Glutamatergic neuron (in vitro differentiated cells): ENCODE measurements around the gene GABRQ. TPM values are rescaled to one million over a fixed set of nuclear protein-coding genes. Genes with fewer than 3 reads are reported as not detected.

ENCODE experiments used
- DNase-seq: peaks from one replicate; pipeline ENCODE4 v3.0.0; 2022
- H3K27ac Mint-ChIP-seq: one replicate; pipeline ENCODE4 v1.8.0; 2020; ENCODE audit warnings: mild to moderate bottlenecking, mixed read lengths, inconsistent platforms; ENCODE audit not compliant: unreplicated experiment
- H3K27me3 Mint-ChIP-seq: one replicate; pipeline ENCODE4 v1.8.0; 2020; ENCODE audit warnings: mild to moderate bottlenecking, moderate library complexity, mixed read lengths, inconsistent platforms; ENCODE audit not compliant: unreplicated experiment
- H3K36me3 Mint-ChIP-seq: one replicate; pipeline ENCODE4 v1.8.0; 2020; ENCODE audit warnings: mild to moderate bottlenecking, mixed read lengths, inconsistent platforms; ENCODE audit not compliant: unreplicated experiment
- H3K4me1 Mint-ChIP-seq: one replicate; pipeline ENCODE4 v1.8.0; 2020; ENCODE audit warnings: mild to moderate bottlenecking, low read depth, mixed read lengths, inconsistent platforms; ENCODE audit not compliant: unreplicated experiment
- H3K4me3 Mint-ChIP-seq: one replicate; pipeline ENCODE4 v1.8.0; 2020; ENCODE audit warnings: mild to moderate bottlenecking, mixed read lengths, inconsistent platforms; ENCODE audit not compliant: unreplicated experiment
- H3K9me3 Mint-ChIP-seq: one replicate; pipeline ENCODE4 v1.8.0; 2020; ENCODE audit warnings: mild to moderate bottlenecking, moderate library complexity, mixed read lengths, inconsistent platforms; ENCODE audit not compliant: unreplicated experiment
- CTCF ChIP-seq: fragments of 200-600 bp; sonication (generic); IDR thresholded peaks from one replicate; pipeline ENCODE4 v1.5.0; 2021; ENCODE audit not compliant: partially characterized antibody, unreplicated experiment
- total RNA-seq: library from RNA; stranded (reverse); fragmentation: NEBNext Ultra II Directional; extraction: Animal tissue kit (Norgen Biotek cat#: 25700); gene quantifications from one replicate; pipeline ENCODE4 v1.2.1, GENCODE V29; 2021; ENCODE audit not compliant: unreplicated experiment

GABRQ gene
- total RNA-seq, 1 donor from 2014 or later = 2.6 TPM

- H3K4me3 Mint-ChIP-seq = no peak overlapping the region
- H3K36me3 Mint-ChIP-seq = no peaks in the 10 kb centered on the region
- H3K9me3 Mint-ChIP-seq = peaks cover 2% of the 10 kb centered on the region
- H3K27ac Mint-ChIP-seq = no peak overlapping the region
- H3K4me1 Mint-ChIP-seq = no peaks in the 10 kb centered on the region
- no peak for TF ChIP-seq CTCF
- no peak for DNase-seq
- no peaks in the 10 kb centered on the region for H3K27me3 Mint-ChIP-seq
These were observed 22.9 kb upstream of the GABRQ start for GRCh38 chrX:152614791-152615190.

- no peaks in the 10 kb centered on the region for H3K36me3 Mint-ChIP-seq
- H3K27ac Mint-ChIP-seq = no peak overlapping the region
- H3K27me3 Mint-ChIP-seq = no peaks in the 10 kb centered on the region
- no peak for DNase-seq
- TF ChIP-seq CTCF = no peak
- peaks cover 2% of the 10 kb centered on the region for H3K9me3 Mint-ChIP-seq
- no peaks in the 10 kb centered on the region for H3K4me1 Mint-ChIP-seq
- H3K4me3 Mint-ChIP-seq = no peak overlapping the region
These were observed 17.8 kb upstream of the GABRQ start for GRCh38 chrX:152619897-152620296.

- no peaks in the 10 kb centered on the region for H3K27me3 Mint-ChIP-seq
- H3K4me3 Mint-ChIP-seq = no peak overlapping the region
- H3K9me3 Mint-ChIP-seq = no peaks in the 10 kb centered on the region
- H3K36me3 Mint-ChIP-seq = no peaks in the 10 kb centered on the region
- peak; percentile 83 for TF ChIP-seq CTCF
- DNase-seq = peak; percentile 75
- no peaks in the 10 kb centered on the region for H3K4me1 Mint-ChIP-seq
- H3K27ac Mint-ChIP-seq = no peak overlapping the region
These were observed 5.1 kb upstream of the GABRQ start for GRCh38 chrX:152632445-152633097.

GRCh38 chrX:152635941-152636340, 1.8 kb upstream of the GABRQ start:
- H3K27me3 Mint-ChIP-seq = no peaks in the 10 kb centered on the region
- H3K36me3 Mint-ChIP-seq = no peaks in the 10 kb centered on the region
- peak; percentile 52 for DNase-seq
- H3K9me3 Mint-ChIP-seq = no peaks in the 10 kb centered on the region
- no peak overlapping the region for H3K4me3 Mint-ChIP-seq
- peaks cover 6% of the 10 kb centered on the region for H3K4me1 Mint-ChIP-seq
- TF ChIP-seq CTCF = peak; percentile 71
- H3K27ac Mint-ChIP-seq = no peak overlapping the region

GRCh38 chrX:152638443-152638904, 779 bp downstream of the GABRQ start:
- no peak for DNase-seq
- Mint-ChIP-seq H3K4me1 (peaks cover 10% of the 10 kb centered on the region), H3K27ac (peak overlapping the region; percentile 62), H3K27me3 (no peaks in the 10 kb centered on the region), H3K36me3 (no peaks in the 10 kb centered on the region), H3K9me3 (no peaks in the 10 kb centered on the region), H3K4me3 (peak overlapping the region; percentile 69)
- TF ChIP-seq CTCF = no peak
